GM18951 (cell line): ENCODE measurements around the gene KIF21A.
"Not testable (repeated sequence)": the region's sequence is repeated elsewhere in the genome, so short reads cannot be mapped to it uniquely, and the experiment has no call there.

Experiments used
- POLR2A ChIP-seq: IDR thresholded peaks from 4 replicates; pipeline ENCODE4 v1.6.1; 2011; ENCODE audit warnings: mild to moderate bottlenecking; ENCODE audit not compliant: insufficient read length, insufficient read depth; ENCODE audit errors: extremely low read depth
- in situ Hi-C: fragments of 300-500 bp; cut with MboI; formaldehyde crosslinking; loops from one replicate; pipeline ENCODE4 v1.12.0; 2022; ENCODE audit warnings: low sequenced_read_pairs, mixed read lengths, inconsistent platforms; ENCODE audit not compliant: unreplicated experiment

KIF21A gene, protein sequence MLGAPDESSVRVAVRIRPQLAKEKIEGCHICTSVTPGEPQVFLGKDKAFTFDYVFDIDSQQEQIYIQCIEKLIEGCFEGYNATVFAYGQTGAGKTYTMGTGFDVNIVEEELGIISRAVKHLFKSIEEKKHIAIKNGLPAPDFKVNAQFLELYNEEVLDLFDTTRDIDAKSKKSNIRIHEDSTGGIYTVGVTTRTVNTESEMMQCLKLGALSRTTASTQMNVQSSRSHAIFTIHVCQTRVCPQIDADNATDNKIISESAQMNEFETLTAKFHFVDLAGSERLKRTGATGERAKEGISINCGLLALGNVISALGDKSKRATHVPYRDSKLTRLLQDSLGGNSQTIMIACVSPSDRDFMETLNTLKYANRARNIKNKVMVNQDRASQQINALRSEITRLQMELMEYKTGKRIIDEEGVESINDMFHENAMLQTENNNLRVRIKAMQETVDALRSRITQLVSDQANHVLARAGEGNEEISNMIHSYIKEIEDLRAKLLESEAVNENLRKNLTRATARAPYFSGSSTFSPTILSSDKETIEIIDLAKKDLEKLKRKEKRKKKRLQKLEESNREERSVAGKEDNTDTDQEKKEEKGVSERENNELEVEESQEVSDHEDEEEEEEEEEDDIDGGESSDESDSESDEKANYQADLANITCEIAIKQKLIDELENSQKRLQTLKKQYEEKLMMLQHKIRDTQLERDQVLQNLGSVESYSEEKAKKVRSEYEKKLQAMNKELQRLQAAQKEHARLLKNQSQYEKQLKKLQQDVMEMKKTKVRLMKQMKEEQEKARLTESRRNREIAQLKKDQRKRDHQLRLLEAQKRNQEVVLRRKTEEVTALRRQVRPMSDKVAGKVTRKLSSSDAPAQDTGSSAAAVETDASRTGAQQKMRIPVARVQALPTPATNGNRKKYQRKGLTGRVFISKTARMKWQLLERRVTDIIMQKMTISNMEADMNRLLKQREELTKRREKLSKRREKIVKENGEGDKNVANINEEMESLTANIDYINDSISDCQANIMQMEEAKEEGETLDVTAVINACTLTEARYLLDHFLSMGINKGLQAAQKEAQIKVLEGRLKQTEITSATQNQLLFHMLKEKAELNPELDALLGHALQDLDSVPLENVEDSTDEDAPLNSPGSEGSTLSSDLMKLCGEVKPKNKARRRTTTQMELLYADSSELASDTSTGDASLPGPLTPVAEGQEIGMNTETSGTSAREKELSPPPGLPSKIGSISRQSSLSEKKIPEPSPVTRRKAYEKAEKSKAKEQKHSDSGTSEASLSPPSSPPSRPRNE (N-terminal part only)

GRCh38 chr12:39443081-39443928 lies at the start of gene KIF21A:
Gene KIF21A (minus strand): TSS chr12:39443120. CDS start chr12:39442970, 150 bp downstream.
- in situ Hi-C loops = no loop called here
- peak; percentile 91 for TF ChIP-seq POLR2A

DNA sequence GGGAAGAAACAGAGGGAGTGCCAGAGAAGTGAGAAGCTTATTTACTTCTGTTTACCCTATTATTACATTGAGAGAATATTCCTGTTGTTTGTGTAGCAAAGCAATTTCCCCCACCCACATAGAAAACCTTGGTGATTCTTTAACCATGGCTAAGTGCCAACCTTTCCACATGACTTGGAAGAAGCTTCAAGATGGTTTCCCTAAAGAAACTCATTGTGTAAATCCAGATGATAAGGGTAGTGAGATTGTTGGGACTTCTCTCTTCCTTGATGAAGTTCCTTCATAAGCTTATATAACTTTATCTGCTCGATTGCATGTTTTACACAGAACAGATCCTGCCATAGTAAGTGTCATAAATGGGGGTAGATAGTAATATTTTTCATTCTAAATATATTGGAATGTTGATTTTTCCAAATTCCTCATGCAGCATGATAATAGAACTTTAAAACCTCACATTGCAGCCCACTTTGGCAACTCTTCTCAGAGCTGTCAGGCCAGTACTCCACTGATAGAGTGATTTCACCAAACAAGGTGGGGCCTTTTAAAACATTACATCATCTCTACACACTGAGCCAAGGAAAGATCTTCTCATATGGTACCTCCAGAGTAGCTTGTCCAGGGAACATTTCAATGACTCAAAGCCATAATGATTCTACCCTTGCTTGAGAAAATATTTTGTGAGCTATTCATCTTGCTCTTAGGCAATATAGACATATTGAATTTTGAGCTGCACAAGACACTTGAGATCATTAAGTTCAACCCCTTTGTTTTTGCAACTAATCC lies 47.8 kb upstream of the KIF21A start:
- no peak for TF ChIP-seq POLR2A
- in situ Hi-C loops = no loop called here

DNA sequence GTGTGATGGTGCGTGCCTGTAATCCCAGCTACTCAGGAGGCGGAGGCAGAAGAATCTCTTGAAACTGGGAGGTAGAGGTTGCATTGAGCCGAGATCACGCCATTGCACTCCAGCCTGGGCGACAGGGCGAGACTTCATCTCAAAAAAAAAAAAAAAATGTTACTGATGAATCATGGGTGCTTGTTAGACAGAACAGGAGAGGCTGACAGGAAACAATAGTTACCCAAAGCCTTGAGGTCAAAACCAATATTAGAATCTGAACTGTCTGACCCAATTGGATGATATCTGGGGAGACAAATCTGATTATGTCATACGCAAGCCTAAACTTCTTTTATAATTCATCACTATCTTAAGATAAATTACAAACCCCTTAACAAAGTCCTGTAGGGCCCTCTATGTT lies 40.7 kb upstream of the KIF21A start:
- in situ Hi-C loops = no loop called here
- TF ChIP-seq POLR2A = no peak

DNA sequence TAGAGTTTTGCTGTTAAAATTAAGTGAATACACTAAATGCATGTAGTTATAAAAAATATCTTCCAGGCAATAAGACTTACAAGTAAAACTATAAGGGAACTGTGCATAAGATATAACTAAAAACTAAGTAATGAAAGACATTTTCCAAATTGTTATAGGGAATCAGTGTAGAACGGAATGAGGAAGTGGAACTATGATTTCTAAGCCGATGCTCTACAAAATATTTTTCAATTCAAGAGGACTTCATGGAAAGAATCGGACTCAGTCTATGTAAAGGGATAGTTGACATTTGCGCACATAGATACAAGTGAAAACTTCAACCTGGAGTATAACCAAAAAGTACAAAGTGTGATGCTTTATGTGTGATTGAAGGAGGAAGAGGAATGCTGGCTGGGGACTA lies 40.1 kb upstream of the KIF21A start:
- TF ChIP-seq POLR2A = no peak
- in situ Hi-C loops = no loop called here

DNA sequence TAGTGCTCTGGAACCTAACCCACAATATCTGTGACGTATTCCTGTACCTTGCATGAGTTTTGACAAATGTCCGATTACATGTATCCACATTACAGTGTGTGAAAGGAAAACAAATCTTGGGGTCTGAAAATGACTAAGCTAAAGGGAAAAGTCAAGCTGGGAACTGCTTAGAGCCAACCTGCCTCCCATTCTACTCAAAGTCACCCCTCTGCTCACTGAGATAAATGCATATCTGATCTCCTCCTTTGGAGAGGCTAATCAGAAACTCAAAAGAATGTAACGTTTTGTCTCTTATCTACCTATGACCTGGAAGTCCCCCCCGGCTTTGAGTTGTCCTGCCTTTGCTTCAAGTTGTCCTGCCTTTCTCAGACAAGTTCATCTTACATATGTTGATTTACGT lies 34.0 kb upstream of the KIF21A start:
- in situ Hi-C loops = no loop called here
- no peak for TF ChIP-seq POLR2A

DNA sequence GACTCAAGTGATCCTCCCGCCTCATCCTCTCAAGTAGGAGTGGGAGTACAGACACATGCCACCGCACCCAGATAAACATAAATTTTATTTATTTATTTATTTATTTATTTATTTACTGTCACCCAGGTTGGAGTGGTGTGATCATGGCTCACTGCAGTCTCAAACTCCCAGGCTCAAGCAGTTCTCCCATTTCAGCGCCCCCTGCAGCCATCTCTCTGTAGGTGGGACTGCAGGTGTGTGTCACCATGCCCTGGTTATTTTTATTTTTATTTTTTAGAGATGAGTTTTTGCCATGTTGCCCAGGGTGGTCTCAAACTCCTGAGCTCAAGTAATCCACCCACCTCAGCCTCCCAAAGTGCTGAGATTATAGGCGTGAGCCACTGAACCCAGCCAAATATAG lies 33.2 kb upstream of the KIF21A start:
- no peak for TF ChIP-seq POLR2A
- in situ Hi-C loops = no loop called here

DNA sequence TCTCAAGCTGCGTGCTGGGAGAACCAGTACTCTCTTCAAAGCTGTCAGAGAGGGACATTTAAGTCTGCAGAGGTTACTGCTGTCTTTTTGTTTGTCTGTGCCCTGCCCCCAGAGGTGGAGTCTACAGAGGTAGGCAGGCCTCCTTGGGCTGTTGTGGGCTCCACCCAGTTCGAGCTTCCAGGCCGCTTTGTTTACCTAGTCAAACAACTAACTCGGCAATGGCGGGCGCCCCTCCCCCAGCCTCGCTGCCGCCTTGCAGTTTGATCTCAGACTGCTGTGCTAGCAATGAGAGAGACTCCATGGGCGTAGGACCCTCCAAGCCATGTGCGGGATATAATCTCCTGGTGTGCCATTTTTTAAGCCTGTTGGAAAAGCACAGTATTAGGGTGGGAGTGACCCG lies 32.2 kb upstream of the KIF21A start:
- in situ Hi-C loops = not testable (repeated sequence)

DNA sequence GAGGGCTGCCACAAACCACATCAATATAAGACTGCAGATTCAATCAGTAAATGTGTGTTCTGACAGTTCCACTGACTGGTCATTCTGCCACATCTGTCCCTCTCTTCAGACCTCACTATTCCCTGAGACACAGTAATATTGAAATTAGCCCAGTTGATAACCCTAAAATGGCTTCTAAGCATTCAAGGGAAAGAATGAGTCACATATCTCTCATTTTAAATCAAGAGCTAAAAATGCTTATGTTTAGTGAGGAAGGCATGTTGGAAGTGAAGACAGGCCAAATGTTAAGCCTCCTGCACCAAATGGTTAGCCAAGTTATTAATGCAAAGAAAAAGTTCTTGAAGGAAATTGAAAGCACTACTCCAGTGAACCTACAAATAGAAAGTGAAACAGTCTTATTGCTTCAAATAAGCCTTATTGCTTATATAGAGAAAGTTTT lies 24.5 kb upstream of the KIF21A start:
- TF ChIP-seq POLR2A = no peak
- in situ Hi-C loops = no loop called here

- in situ Hi-C loops = no loop called here
Measured at GRCh38 chr12:39464976-39465695, 22.2 kb upstream of the KIF21A start.

GRCh38 chr12:39461059-39461458 lies 18.1 kb upstream of the KIF21A start:
- TF ChIP-seq POLR2A = no peak
- in situ Hi-C loops = no loop called here

More at GRCh38 chr12:39464976-39465695, 22.2 kb upstream of the KIF21A start:
- TF ChIP-seq POLR2A = no peak

DNA sequence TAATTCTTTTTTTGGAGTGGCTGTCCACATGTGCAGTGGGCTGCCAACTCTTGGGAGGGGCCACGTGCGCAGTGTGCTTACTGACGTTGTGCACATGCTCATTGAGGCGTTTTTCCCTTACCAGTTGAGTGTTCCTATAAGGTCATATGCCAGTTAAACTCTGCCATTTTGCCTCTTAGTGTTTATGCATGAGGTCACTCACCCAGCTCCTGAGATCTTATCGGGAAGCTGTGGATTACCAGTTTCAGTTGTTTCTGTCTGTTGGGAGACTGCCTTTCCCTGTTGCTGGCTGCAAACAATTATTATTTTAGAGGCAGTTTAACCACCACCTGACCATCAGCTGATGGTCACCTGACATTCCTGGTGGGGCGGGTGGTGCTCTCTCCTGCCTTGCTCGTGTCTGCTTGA lies 16.1 kb upstream of the KIF21A start:
- in situ Hi-C loops = no loop called here
- no peak for TF ChIP-seq POLR2A
